B cell (primary cell): ENCODE results near the gene ERC2.

Source experiments
- EZH2 ChIP-seq: IDR thresholded peaks from 2 replicates; pipeline ENCODE4 v1.6.1; 2012; ENCODE audit warnings: borderline replicate concordance, low read depth, mild to moderate bottlenecking, moderate library complexity, low read length; ENCODE audit not compliant: insufficient read depth, poor library complexity, severe bottlenecking
- TF ChIP-seq, protein P1 (sequence below): fragments of 200-600 bp; IDR thresholded peaks from one replicate; pipeline ENCODE4 v1.8.0; 2022; ENCODE audit warnings: antibody characterized with exemption, mild to moderate bottlenecking

- TF ChIP-seq, protein P1, sequence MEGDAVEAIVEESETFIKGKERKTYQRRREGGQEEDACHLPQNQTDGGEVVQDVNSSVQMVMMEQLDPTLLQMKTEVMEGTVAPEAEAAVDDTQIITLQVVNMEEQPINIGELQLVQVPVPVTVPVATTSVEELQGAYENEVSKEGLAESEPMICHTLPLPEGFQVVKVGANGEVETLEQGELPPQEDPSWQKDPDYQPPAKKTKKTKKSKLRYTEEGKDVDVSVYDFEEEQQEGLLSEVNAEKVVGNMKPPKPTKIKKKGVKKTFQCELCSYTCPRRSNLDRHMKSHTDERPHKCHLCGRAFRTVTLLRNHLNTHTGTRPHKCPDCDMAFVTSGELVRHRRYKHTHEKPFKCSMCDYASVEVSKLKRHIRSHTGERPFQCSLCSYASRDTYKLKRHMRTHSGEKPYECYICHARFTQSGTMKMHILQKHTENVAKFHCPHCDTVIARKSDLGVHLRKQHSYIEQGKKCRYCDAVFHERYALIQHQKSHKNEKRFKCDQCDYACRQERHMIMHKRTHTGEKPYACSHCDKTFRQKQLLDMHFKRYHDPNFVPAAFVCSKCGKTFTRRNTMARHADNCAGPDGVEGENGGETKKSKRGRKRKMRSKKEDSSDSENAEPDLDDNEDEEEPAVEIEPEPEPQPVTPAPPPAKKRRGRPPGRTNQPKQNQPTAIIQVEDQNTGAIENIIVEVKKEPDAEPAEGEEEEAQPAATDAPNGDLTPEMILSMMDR = no peak
- TF ChIP-seq EZH2 = no peak
Measured at GRCh38 chr3:55716611-55717225, 751.5 kb downstream of the ERC2 start.
